ENCODE data around the gene FRY.
A peak's percentile ranks its signal among the peaks of the same experiment; 100 is the strongest.
"Not testable (repeated sequence)": the region's sequence is repeated elsewhere in the genome, so short reads cannot be mapped to it uniquely, and the experiment has no call there.

Gene FRY

GRCh38 chr13:32031025-32031814, at the start of gene FRY:
FRY (plus strand) TSS chr13:32031774; CDS start chr13:32031796, 22 bp downstream.
- peak; percentile 69 for DNase-seq
- peak within 1 kb of the TSS; percentile 65 for H3K27ac Mint-ChIP-seq
- CTCF ChIA-PET, result interaction anchor here (0.6 to 2.1 kb wide), 8 partner anchors 10 to 1693 kb away, joined by 3 to 7 read pairs (median 3); no protein-coding TSS in a partner anchor
- no peaks in the 10 kb centered on the region for H3K9me3 Mint-ChIP-seq
- peaks cover 49% of the 10 kb centered on the region for H3K4me1 Mint-ChIP-seq
- peak within 1 kb of the TSS; percentile 86 for H3K4me3 Mint-ChIP-seq
- H3K27me3 Mint-ChIP-seq, result peaks cover 14% of the 10 kb centered on the region
- H3K36me3 Mint-ChIP-seq, result peaks cover 5% of the 10 kb centered on the region

GRCh38 chr13:31982124-31982523, 49.5 kb upstream of the FRY start:
- H3K4me3 Mint-ChIP-seq, result no peak overlapping the region
- no peak for DNase-seq
- no peaks in the 10 kb centered on the region for H3K4me1 Mint-ChIP-seq

GRCh38 chr13:31982540-31982939, 49.0 kb upstream of the FRY start:
- H3K27ac Mint-ChIP-seq, result no peak overlapping the region
- no peak overlapping the region for H3K4me3 Mint-ChIP-seq
- H3K36me3 Mint-ChIP-seq, result no peaks in the 10 kb centered on the region
- CTCF ChIA-PET, result no interaction called here
- no peak for DNase-seq
- peaks cover 14% of the 10 kb centered on the region for H3K27me3 Mint-ChIP-seq
- H3K9me3 Mint-ChIP-seq, result no peaks in the 10 kb centered on the region
- no peaks in the 10 kb centered on the region for H3K4me1 Mint-ChIP-seq

More at GRCh38 chr13:31982124-31982523, 49.5 kb upstream of the FRY start:
- peaks cover 11% of the 10 kb centered on the region for H3K27me3 Mint-ChIP-seq
- CTCF ChIA-PET, result interaction anchor here (0.5 kb wide), 1 partner anchor 83 kb away, joined by 3 read pairs; no protein-coding TSS in a partner anchor
- no peaks in the 10 kb centered on the region for H3K36me3 Mint-ChIP-seq
- no peaks in the 10 kb centered on the region for H3K9me3 Mint-ChIP-seq
- H3K27ac Mint-ChIP-seq, result no peak overlapping the region

- H3K4me1 Mint-ChIP-seq, H3K9me3 Mint-ChIP-seq, CTCF ChIA-PET, H3K36me3 Mint-ChIP-seq, H3K4me3 Mint-ChIP-seq, H3K27ac Mint-ChIP-seq, DNase-seq: not testable (repeated sequence)
- peaks cover 14% of the 10 kb centered on the region for H3K27me3 Mint-ChIP-seq
Observed at GRCh38 chr13:31983696-31984095, 47.9 kb upstream of the FRY start.

- H3K4me3 Mint-ChIP-seq, H3K36me3 Mint-ChIP-seq, CTCF ChIA-PET: not testable (repeated sequence)
Observed at GRCh38 chr13:31984388-31984787, 47.2 kb upstream of the FRY start.

GRCh38 chr13:31986676-31987470, 44.7 kb upstream of the FRY start:
- no peak for DNase-seq
- Mint-ChIP-seq H3K27me3 (peaks cover 11% of the 10 kb centered on the region), H3K36me3 (no peaks in the 10 kb centered on the region), H3K4me3 (no peak overlapping the region), H3K27ac (no peak overlapping the region), H3K4me1 (no peaks in the 10 kb centered on the region), H3K9me3 (no peaks in the 10 kb centered on the region)
- CTCF ChIA-PET, result interaction anchor here (2.4 kb wide), 1 partner anchor 78 kb away, joined by 10 read pairs; no protein-coding TSS in a partner anchor

More at GRCh38 chr13:31984388-31984787, 47.2 kb upstream of the FRY start:
- not testable (repeated sequence) for DNase-seq, H3K9me3 Mint-ChIP-seq, H3K4me1 Mint-ChIP-seq, H3K27ac Mint-ChIP-seq
- peaks cover 14% of the 10 kb centered on the region for H3K27me3 Mint-ChIP-seq

GRCh38 chr13:31987535-31988170, 43.9 kb upstream of the FRY start:
- H3K27me3 Mint-ChIP-seq, result peaks cover 10% of the 10 kb centered on the region
- CTCF ChIA-PET, result interaction anchor here (2.4 kb wide), 1 partner anchor 78 kb away, joined by 10 read pairs; no protein-coding TSS in a partner anchor
- H3K9me3 Mint-ChIP-seq, result no peaks in the 10 kb centered on the region
- H3K27ac Mint-ChIP-seq, result no peak overlapping the region
- H3K36me3 Mint-ChIP-seq, result no peaks in the 10 kb centered on the region
- no peaks in the 10 kb centered on the region for H3K4me1 Mint-ChIP-seq
- no peak for DNase-seq
- H3K4me3 Mint-ChIP-seq, result no peak overlapping the region

GRCh38 chr13:31994367-31994766, 37.2 kb upstream of the FRY start:
- CTCF ChIA-PET, result not testable (repeated sequence)

GRCh38 chr13:31996601-31997000, 35.0 kb upstream of the FRY start:
- H3K9me3 Mint-ChIP-seq, result no peaks in the 10 kb centered on the region
- H3K27ac Mint-ChIP-seq, result no peak overlapping the region
- no peak for DNase-seq
- H3K4me1 Mint-ChIP-seq, result no peaks in the 10 kb centered on the region
- no peaks in the 10 kb centered on the region for H3K36me3 Mint-ChIP-seq
- CTCF ChIA-PET, result interaction anchor here (1.8 kb wide), 1 partner anchor 87 kb away, joined by 6 read pairs; no protein-coding TSS in a partner anchor
- H3K27me3 Mint-ChIP-seq, result peaks cover 8% of the 10 kb centered on the region
- H3K4me3 Mint-ChIP-seq, result no peak overlapping the region

More at GRCh38 chr13:31994367-31994766, 37.2 kb upstream of the FRY start:
- not testable (repeated sequence) for H3K9me3 Mint-ChIP-seq, H3K4me3 Mint-ChIP-seq, H3K36me3 Mint-ChIP-seq, H3K27ac Mint-ChIP-seq, H3K4me1 Mint-ChIP-seq, H3K27me3 Mint-ChIP-seq, DNase-seq

GRCh38 chr13:31997641-31998040, 33.9 kb upstream of the FRY start:
- no peak for DNase-seq
- CTCF ChIA-PET, result no interaction called here
- Mint-ChIP-seq H3K4me3 (no peak overlapping the region), H3K9me3 (no peaks in the 10 kb centered on the region), H3K36me3 (no peaks in the 10 kb centered on the region), H3K27me3 (peaks cover 10% of the 10 kb centered on the region), H3K4me1 (no peaks in the 10 kb centered on the region), H3K27ac (no peak overlapping the region)

GRCh38 chr13:31998131-31998530, 33.4 kb upstream of the FRY start:
- H3K27ac Mint-ChIP-seq, result no peak overlapping the region
- H3K27me3 Mint-ChIP-seq, result peaks cover 10% of the 10 kb centered on the region
- no peaks in the 10 kb centered on the region for H3K36me3 Mint-ChIP-seq
- H3K4me3 Mint-ChIP-seq, result no peak overlapping the region
- CTCF ChIA-PET, result no interaction called here
- no peak for DNase-seq
- H3K9me3 Mint-ChIP-seq, result no peaks in the 10 kb centered on the region
- H3K4me1 Mint-ChIP-seq, result no peaks in the 10 kb centered on the region

- CTCF ChIA-PET, result interaction anchor here (0.8 to 2.2 kb wide), 5 partner anchors 10 to 442 kb away, joined by 3 to 9 read pairs (median 3); no protein-coding TSS in a partner anchor
- H3K4me3 Mint-ChIP-seq, H3K4me1 Mint-ChIP-seq, H3K9me3 Mint-ChIP-seq, H3K36me3 Mint-ChIP-seq, H3K27ac Mint-ChIP-seq, H3K27me3 Mint-ChIP-seq, DNase-seq: not testable (repeated sequence)
Observed at GRCh38 chr13:32000754-32001153, 30.8 kb upstream of the FRY start.

GRCh38 chr13:32001154-32001768, 30.3 kb upstream of the FRY start:
- no peak overlapping the region for H3K27ac Mint-ChIP-seq
- H3K27me3 Mint-ChIP-seq, result peaks cover 7% of the 10 kb centered on the region
- no peaks in the 10 kb centered on the region for H3K36me3 Mint-ChIP-seq
- H3K4me3 Mint-ChIP-seq, result no peak overlapping the region
- CTCF ChIA-PET, result interaction anchor here (0.7 to 2.2 kb wide), 7 partner anchors 9 to 537 kb away, joined by 3 to 9 read pairs (median 3); partner anchors contain the start of gene N4BP2L2
- H3K4me1 Mint-ChIP-seq, result no peaks in the 10 kb centered on the region
- H3K9me3 Mint-ChIP-seq, result no peaks in the 10 kb centered on the region
- peak; percentile 22 for DNase-seq

Measured in activated naive CD4-positive, alpha-beta T cell treated with anti-CD3 and anti-CD28 coated beads, Interleukin-2, amount 10 ng/mL, durations not matched to agents 7 days and 5 days (primary cell).